ENCODE data around the gene DEK.
"Not testable (repeated sequence)": the region's sequence is repeated elsewhere in the genome, so short reads cannot be mapped to it uniquely, and the experiment has no call there.

Gene DEK, protein sequence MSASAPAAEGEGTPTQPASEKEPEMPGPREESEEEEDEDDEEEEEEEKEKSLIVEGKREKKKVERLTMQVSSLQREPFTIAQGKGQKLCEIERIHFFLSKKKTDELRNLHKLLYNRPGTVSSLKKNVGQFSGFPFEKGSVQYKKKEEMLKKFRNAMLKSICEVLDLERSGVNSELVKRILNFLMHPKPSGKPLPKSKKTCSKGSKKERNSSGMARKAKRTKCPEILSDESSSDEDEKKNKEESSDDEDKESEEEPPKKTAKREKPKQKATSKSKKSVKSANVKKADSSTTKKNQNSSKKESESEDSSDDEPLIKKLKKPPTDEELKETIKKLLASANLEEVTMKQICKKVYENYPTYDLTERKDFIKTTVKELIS

DNA sequence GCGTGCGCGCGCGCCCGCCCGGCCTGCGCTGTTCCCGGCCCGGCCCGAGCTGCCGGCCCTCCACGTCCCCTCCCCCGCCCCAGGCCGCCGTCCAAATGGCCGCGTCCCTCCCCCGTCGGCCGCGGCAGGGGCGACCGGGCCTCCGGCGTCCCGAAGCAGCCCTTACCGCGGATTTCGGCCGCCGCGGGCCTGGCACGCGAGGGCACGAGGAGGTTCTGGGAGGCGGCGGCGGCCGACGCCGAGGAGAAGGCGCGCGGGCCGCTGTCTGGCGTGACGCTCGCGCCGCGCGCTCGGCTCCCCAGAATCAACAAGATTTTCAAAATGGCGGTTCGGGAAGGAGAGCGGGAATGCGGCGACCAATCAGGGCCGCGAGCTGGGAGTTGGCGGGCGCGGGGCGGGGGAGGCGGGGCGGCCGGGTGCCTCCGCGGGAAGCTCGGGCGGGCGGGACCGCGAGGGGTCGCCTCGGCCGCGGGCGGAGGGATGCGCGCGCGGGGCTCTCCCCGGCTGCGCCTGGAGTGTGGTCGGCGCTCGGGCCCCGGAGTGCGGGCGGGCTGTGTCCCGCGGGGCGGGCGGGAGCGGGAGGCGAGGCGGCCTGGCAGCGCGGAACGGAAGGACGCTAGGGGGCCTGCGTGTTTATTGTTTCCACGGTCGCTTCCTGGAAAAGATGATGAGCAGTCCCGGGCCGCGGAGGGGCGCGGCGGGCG, at the start of gene DEK:
TSS of gene DEK (minus strand) at position 312 of the 704 bp plus-strand sequence. CDS start 543 bp downstream, outside the sequence.
- TF ChIP-seq, protein P1, sequence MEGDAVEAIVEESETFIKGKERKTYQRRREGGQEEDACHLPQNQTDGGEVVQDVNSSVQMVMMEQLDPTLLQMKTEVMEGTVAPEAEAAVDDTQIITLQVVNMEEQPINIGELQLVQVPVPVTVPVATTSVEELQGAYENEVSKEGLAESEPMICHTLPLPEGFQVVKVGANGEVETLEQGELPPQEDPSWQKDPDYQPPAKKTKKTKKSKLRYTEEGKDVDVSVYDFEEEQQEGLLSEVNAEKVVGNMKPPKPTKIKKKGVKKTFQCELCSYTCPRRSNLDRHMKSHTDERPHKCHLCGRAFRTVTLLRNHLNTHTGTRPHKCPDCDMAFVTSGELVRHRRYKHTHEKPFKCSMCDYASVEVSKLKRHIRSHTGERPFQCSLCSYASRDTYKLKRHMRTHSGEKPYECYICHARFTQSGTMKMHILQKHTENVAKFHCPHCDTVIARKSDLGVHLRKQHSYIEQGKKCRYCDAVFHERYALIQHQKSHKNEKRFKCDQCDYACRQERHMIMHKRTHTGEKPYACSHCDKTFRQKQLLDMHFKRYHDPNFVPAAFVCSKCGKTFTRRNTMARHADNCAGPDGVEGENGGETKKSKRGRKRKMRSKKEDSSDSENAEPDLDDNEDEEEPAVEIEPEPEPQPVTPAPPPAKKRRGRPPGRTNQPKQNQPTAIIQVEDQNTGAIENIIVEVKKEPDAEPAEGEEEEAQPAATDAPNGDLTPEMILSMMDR (IDR thresholded peaks at IDR 0.05; ENCODE audit: insufficient read depth, low read depth, low read length, missing control alignments): peak; percentile 48
- peak; percentile 86 for DNase-seq (ENCODE audit: low read depth)
- peak within 1 kb of the TSS; percentile 54 for H3K4me3 ChIP-seq (ENCODE audit: low read length)

DNA sequence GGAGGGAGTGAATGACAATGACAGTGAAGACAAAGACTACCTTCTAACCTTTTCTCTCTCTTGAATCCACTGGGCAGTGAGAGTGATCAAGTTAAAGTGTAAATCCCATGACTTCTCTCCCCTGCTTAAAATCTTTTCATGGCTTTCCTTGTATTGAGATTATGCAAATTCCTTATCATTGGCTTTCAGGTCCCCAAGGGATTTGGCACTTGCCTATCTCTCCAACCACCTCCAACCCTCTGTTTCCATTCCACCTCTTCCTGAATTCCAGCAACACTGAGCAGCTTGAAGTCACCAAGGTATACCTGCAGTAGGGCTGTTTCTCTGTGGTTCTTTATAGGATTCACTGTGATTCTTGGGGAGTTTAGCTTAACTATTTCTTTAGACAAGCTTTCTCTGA, 48.0 kb upstream of the DEK start:
- TF ChIP-seq, protein P1 (IDR thresholded peaks at IDR 0.05; ENCODE audit: insufficient read depth, low read depth, low read length, missing control alignments): no peak
- no peak for DNase-seq (ENCODE audit: low read depth)
- no peak overlapping the region for H3K4me3 ChIP-seq (ENCODE audit: low read length)

DNA sequence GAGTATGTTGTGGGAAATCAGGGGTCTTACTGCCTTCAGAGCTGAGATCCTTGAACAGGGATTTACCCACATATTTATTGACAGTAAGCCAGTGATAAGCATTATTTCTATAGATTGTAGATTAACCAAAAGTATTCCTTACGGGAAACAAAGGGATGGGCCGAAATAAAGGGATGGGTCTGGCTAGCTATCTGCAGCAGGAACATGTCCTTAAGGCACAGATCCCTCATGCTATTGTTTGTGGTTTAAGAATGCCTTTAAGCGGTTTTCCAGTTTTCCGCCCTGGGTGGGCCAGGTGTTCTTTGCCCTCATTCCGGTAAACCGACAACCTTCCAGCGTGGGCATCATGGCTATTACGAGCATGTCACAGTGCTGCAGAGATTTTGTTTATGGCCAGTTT, 45.7 kb upstream of the DEK start:
- DNase-seq (ENCODE audit: low read depth); H3K4me3 ChIP-seq (ENCODE audit: low read length): not testable (repeated sequence)

DNA sequence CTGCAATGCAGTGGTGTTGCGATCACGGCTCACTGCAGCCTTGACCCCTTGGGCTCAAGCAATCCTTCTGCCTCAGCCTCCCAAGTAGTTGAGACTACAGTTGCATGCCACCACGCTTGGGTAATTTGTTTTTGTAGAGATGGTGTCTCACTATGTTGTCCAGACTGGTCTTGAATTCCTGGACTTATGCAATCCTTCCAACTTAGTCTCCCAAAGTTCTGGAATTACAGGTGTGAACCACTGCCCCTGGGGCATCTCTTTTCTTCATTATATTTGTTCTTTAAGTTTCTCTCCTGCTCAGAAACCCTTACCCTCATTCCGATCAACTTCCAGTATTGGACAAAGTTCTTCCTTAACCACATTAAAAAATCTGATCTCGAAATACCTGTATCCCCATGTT, 44.7 kb upstream of the DEK start:
- TF ChIP-seq, protein P1 (IDR thresholded peaks at IDR 0.05; ENCODE audit: insufficient read depth, low read depth, low read length, missing control alignments): no peak
- peak; percentile 44 for DNase-seq (ENCODE audit: low read depth)
- no peak overlapping the region for H3K4me3 ChIP-seq (ENCODE audit: low read length)

DNA sequence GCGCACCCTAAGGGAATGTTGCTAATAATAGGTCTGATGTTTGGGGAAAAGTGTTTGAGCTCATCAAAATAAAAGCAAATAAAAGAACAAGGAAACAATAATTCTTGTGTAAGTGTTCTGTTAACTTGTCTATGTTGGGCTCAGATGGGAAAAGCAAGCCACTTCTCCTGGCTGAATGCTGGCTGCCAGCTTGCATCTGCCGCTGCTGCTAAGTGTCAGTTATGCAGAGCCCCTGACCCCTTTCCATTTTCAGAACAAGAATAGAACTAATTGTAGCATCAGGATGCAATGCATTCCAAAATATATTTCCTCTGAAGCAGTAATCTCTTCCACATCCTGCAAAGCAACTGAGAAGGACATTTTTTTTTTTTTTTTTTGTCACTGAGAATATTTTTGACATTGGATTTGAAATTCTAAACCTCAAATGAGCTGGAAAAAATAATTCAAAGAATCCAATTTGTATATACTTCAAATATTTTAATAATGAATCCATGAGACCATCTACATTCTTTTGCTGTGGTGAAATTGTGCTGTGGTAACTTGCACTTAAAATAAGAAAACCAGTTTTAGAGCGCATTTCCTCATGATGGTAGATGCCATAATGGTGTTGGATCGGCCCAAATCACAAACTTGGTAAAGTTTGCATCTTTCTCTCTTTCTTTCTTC, 43.9 kb upstream of the DEK start:
- TF ChIP-seq, protein P1 (IDR thresholded peaks at IDR 0.05; ENCODE audit: insufficient read depth, low read depth, low read length, missing control alignments): no peak
- DNase-seq (ENCODE audit: low read depth): peak; percentile 40
- H3K4me3 ChIP-seq (ENCODE audit: low read length): no peak overlapping the region

DNA sequence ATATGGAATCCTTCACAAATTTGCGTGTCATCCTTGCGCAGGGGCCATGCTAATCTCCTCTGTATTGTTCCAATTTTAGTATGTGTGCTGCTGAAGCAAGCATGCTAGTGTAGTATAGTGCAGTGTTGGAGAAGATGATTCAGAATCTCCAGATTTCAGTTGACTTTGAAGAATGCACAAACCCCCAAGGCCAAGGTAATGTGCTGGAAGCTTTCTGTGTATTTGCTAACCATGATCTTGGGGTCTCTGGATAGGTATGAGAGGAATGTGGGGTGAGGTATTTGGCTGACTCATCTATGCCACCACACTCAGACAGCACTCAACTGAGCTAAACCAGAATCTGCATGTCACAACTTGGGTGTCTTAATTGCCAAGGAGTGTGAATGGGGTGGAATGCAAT, 42.6 kb upstream of the DEK start:
- no peak overlapping the region for H3K4me3 ChIP-seq (ENCODE audit: low read length)
- TF ChIP-seq, protein P1 (IDR thresholded peaks at IDR 0.05; ENCODE audit: insufficient read depth, low read depth, low read length, missing control alignments): no peak
- peak; percentile 75 for DNase-seq (ENCODE audit: low read depth)
